ENCODE measurements around the gene SLC23A1. TPM values are rescaled to one million over a fixed set of nuclear protein-coding genes. Genes with fewer than 3 reads are reported as not detected.

The SLC23A1 gene
- total RNA-seq, 2 donors from 2014 or later: 0.35 to 0.93 TPM

DNA sequence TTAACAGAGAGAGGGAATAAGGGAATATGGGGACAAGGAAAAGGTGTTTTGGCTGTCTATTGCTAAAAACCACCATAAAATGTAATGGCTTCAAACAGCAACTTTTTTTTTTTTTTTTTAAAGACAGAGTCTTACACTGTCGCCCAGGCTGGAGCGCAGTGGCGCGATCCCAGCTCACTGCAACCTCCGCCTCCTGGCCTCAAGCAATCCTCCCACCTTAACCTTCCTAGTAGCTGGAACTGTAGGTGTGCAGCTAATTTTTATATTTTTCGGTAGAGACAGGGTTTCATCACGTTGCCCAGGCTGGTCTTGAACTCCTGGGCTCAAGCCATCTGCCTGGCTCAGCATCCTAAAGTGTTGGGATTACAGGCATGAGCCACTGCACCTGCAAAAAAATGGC lies 25.1 kb upstream of the SLC23A1 start:
- Mint-ChIP-seq H3K27me3 (ENCODE audit: insufficient read depth) (no peaks in the 10 kb centered on the region), H3K4me3 (no peak overlapping the region), H3K27ac (no peak overlapping the region), H3K4me1 (peaks cover 12% of the 10 kb centered on the region), H3K36me3 (ENCODE audit: low read depth) (peaks cover 6% of the 10 kb centered on the region), H3K9me3 (no peaks in the 10 kb centered on the region)
- H3K9ac ChIP-seq (ENCODE audit: extremely low read depth, low read length, poor library complexity, severe bottlenecking): no peak overlapping the region
- WGBS, 2 experiments (ENCODE audit: insufficient coverage in 1 of 2, insufficient read length in 1 of 2): 89 to 94% methylated on average over 2 to 7 of the region's 7 CpGs
- no peaks in the 10 kb centered on the region for H3K9me3 ChIP-seq (ENCODE audit: control insufficient read depth, low read length)
- H3K27ac ChIP-seq (ENCODE audit: low read depth, low read length): no peak overlapping the region
- no peak for DNase-seq
- H3K4me3 ChIP-seq (ENCODE audit: low read length): no peak overlapping the region
- TF ChIP-seq CTCF (conservative IDR thresholded peaks at IDR 0.05): no peak
- H3K36me3 ChIP-seq (ENCODE audit: control insufficient read depth, insufficient read depth, low read length): peaks cover 5% of the 10 kb centered on the region
- peaks cover 9% of the 10 kb centered on the region for H3K4me1 ChIP-seq (ENCODE audit: control insufficient read depth, insufficient read depth, low read length)
- H3K27me3 ChIP-seq (ENCODE audit: control insufficient read depth, insufficient read depth, low read length, poor library complexity, severe bottlenecking): no peaks in the 10 kb centered on the region

GRCh38 chr5:139407517-139407916 lies 24.4 kb upstream of the SLC23A1 start:
- Histone ChIP-seq H3K27ac (ENCODE audit: low read depth, low read length) (no peak overlapping the region), H3K4me1 (ENCODE audit: control insufficient read depth, insufficient read depth, low read length) (peaks cover 11% of the 10 kb centered on the region), H3K9me3 (ENCODE audit: control insufficient read depth, low read length) (no peaks in the 10 kb centered on the region), H3K27me3 (ENCODE audit: control insufficient read depth, insufficient read depth, low read length, poor library complexity, severe bottlenecking) (no peaks in the 10 kb centered on the region), H3K36me3 (ENCODE audit: control insufficient read depth, insufficient read depth, low read length) (peaks cover 5% of the 10 kb centered on the region), H3K9ac (ENCODE audit: extremely low read depth, low read length, poor library complexity, severe bottlenecking) (no peak overlapping the region), H3K4me3 (ENCODE audit: low read length) (no peak overlapping the region)
- H3K4me1 Mint-ChIP-seq: peaks cover 17% of the 10 kb centered on the region
- H3K9me3 Mint-ChIP-seq: no peaks in the 10 kb centered on the region
- peaks cover 1% of the 10 kb centered on the region for H3K36me3 Mint-ChIP-seq (ENCODE audit: low read depth)
- H3K27me3 Mint-ChIP-seq (ENCODE audit: insufficient read depth): no peaks in the 10 kb centered on the region
- H3K27ac Mint-ChIP-seq: no peak overlapping the region
- no peak overlapping the region for H3K4me3 Mint-ChIP-seq
- TF ChIP-seq CTCF (conservative IDR thresholded peaks at IDR 0.05): no peak
- DNase-seq: no peak

GRCh38 chr5:139406963-139407362 lies 23.9 kb upstream of the SLC23A1 start:
- DNase-seq: no peak
- no peak overlapping the region for H3K4me3 ChIP-seq (ENCODE audit: low read length)
- H3K9ac ChIP-seq (ENCODE audit: extremely low read depth, low read length, poor library complexity, severe bottlenecking): no peak overlapping the region
- WGBS, 2 experiments (ENCODE audit: insufficient coverage in 1 of 2, insufficient read length in 1 of 2): 92 to 97% methylated on average over 2 of the region's 2 CpGs
- TF ChIP-seq CTCF (conservative IDR thresholded peaks at IDR 0.05): no peak
- no peaks in the 10 kb centered on the region for H3K27me3 ChIP-seq (ENCODE audit: control insufficient read depth, insufficient read depth, low read length, poor library complexity, severe bottlenecking)
- H3K4me1 ChIP-seq (ENCODE audit: control insufficient read depth, insufficient read depth, low read length): peaks cover 11% of the 10 kb centered on the region
- H3K27ac ChIP-seq (ENCODE audit: low read depth, low read length): no peak overlapping the region
- no peak overlapping the region for H3K4me3 Mint-ChIP-seq
- no peak overlapping the region for H3K27ac Mint-ChIP-seq
- H3K9me3 ChIP-seq (ENCODE audit: control insufficient read depth, low read length): no peaks in the 10 kb centered on the region
- H3K36me3 ChIP-seq (ENCODE audit: control insufficient read depth, insufficient read depth, low read length): peaks cover 5% of the 10 kb centered on the region
- H3K36me3 Mint-ChIP-seq (ENCODE audit: low read depth): no peaks in the 10 kb centered on the region
- H3K4me1 Mint-ChIP-seq: peaks cover 17% of the 10 kb centered on the region
- H3K27me3 Mint-ChIP-seq (ENCODE audit: insufficient read depth): no peaks in the 10 kb centered on the region
- H3K9me3 Mint-ChIP-seq: no peaks in the 10 kb centered on the region

Data from endodermal cell (in vitro differentiated cells).